BLaER1 (cell line): Measurements from ENCODE around the gene UFC1.

Experiments used
- H3K27ac ChIP-seq: shearing (Covaris generic); formaldehyde crosslinking; 2 replicates; pipeline ENCODE4 v1.8.1; 2022
- H3K27me3 ChIP-seq: shearing (Covaris generic); formaldehyde crosslinking; 2 replicates; pipeline ENCODE4 v1.8.1; 2022
- H3K36me3 ChIP-seq: shearing (Covaris generic); formaldehyde crosslinking; 2 replicates; pipeline ENCODE4 v1.8.1; 2022
- H3K4me1 ChIP-seq: shearing (Covaris generic); formaldehyde crosslinking; 2 replicates; pipeline ENCODE4 v1.8.1; 2022
- H3K4me2 ChIP-seq: shearing (Covaris generic); formaldehyde crosslinking; 2 replicates; pipeline ENCODE4 v1.8.1; 2022
- H3K4me3 ChIP-seq: shearing (Covaris generic); formaldehyde crosslinking; 2 replicates; pipeline ENCODE4 v1.8.1; 2022
- H3K9ac ChIP-seq: shearing (Covaris generic); formaldehyde crosslinking; 2 replicates; pipeline ENCODE4 v1.8.1; 2022
- H3K9me3 ChIP-seq: shearing (Covaris generic); formaldehyde crosslinking; 2 replicates; pipeline ENCODE4 v1.8.1; 2022
- H4K20me1 ChIP-seq: shearing (Covaris generic); formaldehyde crosslinking; 2 replicates; pipeline ENCODE4 v1.8.1; 2022
- Cebpa-rat ChIP-seq: shearing (Covaris generic); IDR thresholded peaks from 2 replicates; pipeline ENCODE4 v1.8.1; 2022

Gene UFC1

GRCh38 chr1:161187311-161187710 lies 33.5 kb downstream of the UFC1 start:
- no peak for TF ChIP-seq Cebpa-rat
- Histone ChIP-seq H3K4me1 (peaks cover 68% of the 10 kb centered on the region), H3K9ac (no peak overlapping the region), H4K20me1 (no peaks in the 10 kb centered on the region), H3K36me3 (no peaks in the 10 kb centered on the region), H3K9me3 (no peaks in the 10 kb centered on the region), H3K4me3 (no peak overlapping the region), H3K27ac (peak overlapping the region; percentile 92), H3K4me2 (peak overlapping the region; percentile 83), H3K27me3 (no peaks in the 10 kb centered on the region)

GRCh38 chr1:161188381-161188780 lies 34.6 kb downstream of the UFC1 start:
- H3K4me3 ChIP-seq = no peak overlapping the region
- no peaks in the 10 kb centered on the region for H3K9me3 ChIP-seq
- H3K9ac ChIP-seq = no peak overlapping the region
- no peak overlapping the region for H3K27ac ChIP-seq
- H4K20me1 ChIP-seq = no peaks in the 10 kb centered on the region
- TF ChIP-seq Cebpa-rat = no peak
- H3K27me3 ChIP-seq = no peaks in the 10 kb centered on the region
- no peak overlapping the region for H3K4me2 ChIP-seq
- peaks cover 68% of the 10 kb centered on the region for H3K4me1 ChIP-seq
- H3K36me3 ChIP-seq = no peaks in the 10 kb centered on the region

GRCh38 chr1:161189036-161189435 lies 35.3 kb downstream of the UFC1 start:
- no peaks in the 10 kb centered on the region for H3K36me3 ChIP-seq
- H3K27ac ChIP-seq = no peak overlapping the region
- H3K4me3 ChIP-seq = no peak overlapping the region
- no peak overlapping the region for H3K9ac ChIP-seq
- no peak for TF ChIP-seq Cebpa-rat
- H3K4me1 ChIP-seq = peaks cover 68% of the 10 kb centered on the region
- no peak overlapping the region for H3K4me2 ChIP-seq
- no peaks in the 10 kb centered on the region for H3K27me3 ChIP-seq
- no peaks in the 10 kb centered on the region for H3K9me3 ChIP-seq
- H4K20me1 ChIP-seq = no peaks in the 10 kb centered on the region

- Histone ChIP-seq H3K4me1 (peaks cover 72% of the 10 kb centered on the region), H4K20me1 (no peaks in the 10 kb centered on the region), H3K9ac (peak overlapping the region; percentile 48; the same call in 1 of the 2 replicates), H3K9me3 (no peaks in the 10 kb centered on the region), H3K27ac (peak overlapping the region; percentile 40; the same call in 1 of the 2 replicates), H3K27me3 (no peaks in the 10 kb centered on the region), H3K4me3 (no peak overlapping the region), H3K36me3 (no peaks in the 10 kb centered on the region), H3K4me2 (no peak overlapping the region)
- TF ChIP-seq Cebpa-rat = no peak
Measured at GRCh38 chr1:161190962-161191521, 37.3 kb downstream of the UFC1 start.

GRCh38 chr1:161191971-161192370 lies 38.2 kb downstream of the UFC1 start:
- Histone ChIP-seq H3K4me1 (peaks cover 71% of the 10 kb centered on the region), H3K27me3 (no peaks in the 10 kb centered on the region), H3K36me3 (no peaks in the 10 kb centered on the region), H3K27ac (0 out of 2 replicates have a peak overlapping the region, but pooled peaks have one; percentile 40), H3K9me3 (no peaks in the 10 kb centered on the region), H3K4me2 (no peak overlapping the region), H3K4me3 (no peak overlapping the region), H3K9ac (0 out of 2 replicates have a peak overlapping the region, but pooled peaks have one; percentile 48), H4K20me1 (no peaks in the 10 kb centered on the region)
- TF ChIP-seq Cebpa-rat = no peak

GRCh38 chr1:161192476-161193465 lies 39.0 kb downstream of the UFC1 start:
- Histone ChIP-seq H3K27ac (peak overlapping the region; percentile 57), H3K9ac (0 out of 2 replicates have a peak overlapping the region, but pooled peaks have one; percentile 46)

GRCh38 chr1:161193561-161194235 lies 39.9 kb downstream of the UFC1 start:
- no peaks in the 10 kb centered on the region for H4K20me1 ChIP-seq
- H3K4me3 ChIP-seq = no peak overlapping the region
- H3K9ac ChIP-seq = 0 out of 2 replicates have a peak overlapping the region, but pooled peaks have one; percentile 46
- peaks cover 79% of the 10 kb centered on the region for H3K4me1 ChIP-seq
- H3K4me2 ChIP-seq = peak overlapping the region; percentile 65
- TF ChIP-seq Cebpa-rat = no peak
- H3K36me3 ChIP-seq = no peaks in the 10 kb centered on the region
- no peaks in the 10 kb centered on the region for H3K9me3 ChIP-seq
- H3K27ac ChIP-seq = peak overlapping the region; percentile 57
- no peaks in the 10 kb centered on the region for H3K27me3 ChIP-seq

More at GRCh38 chr1:161192476-161193465, 39.0 kb downstream of the UFC1 start:
- no peak for TF ChIP-seq Cebpa-rat
- peaks cover 71% of the 10 kb centered on the region for H3K4me1 ChIP-seq
- H3K9me3 ChIP-seq = no peaks in the 10 kb centered on the region
- H3K4me2 ChIP-seq = peak overlapping the region; percentile 65
- H3K36me3 ChIP-seq = no peaks in the 10 kb centered on the region
- H4K20me1 ChIP-seq = no peaks in the 10 kb centered on the region
- H3K27me3 ChIP-seq = no peaks in the 10 kb centered on the region
- H3K4me3 ChIP-seq = no peak overlapping the region

GRCh38 chr1:161195171-161195570 lies 41.4 kb downstream of the UFC1 start:
- no peak for TF ChIP-seq Cebpa-rat

GRCh38 chr1:161196111-161196510 lies 42.3 kb downstream of the UFC1 start:
- Histone ChIP-seq H4K20me1 (no peaks in the 10 kb centered on the region), H3K9ac (no peak overlapping the region), H3K4me3 (no peak overlapping the region), H3K36me3 (no peaks in the 10 kb centered on the region), H3K4me2 (peak overlapping the region; percentile 61; the same call in 1 of the 2 replicates), H3K27ac (0 out of 2 replicates have a peak overlapping the region, but pooled peaks have one; percentile 63), H3K27me3 (no peaks in the 10 kb centered on the region), H3K9me3 (no peaks in the 10 kb centered on the region), H3K4me1 (peaks cover 97% of the 10 kb centered on the region)
- TF ChIP-seq Cebpa-rat = no peak

More at GRCh38 chr1:161195171-161195570, 41.4 kb downstream of the UFC1 start:
- Histone ChIP-seq H3K36me3 (no peaks in the 10 kb centered on the region), H3K4me1 (peaks cover 94% of the 10 kb centered on the region), H3K9me3 (no peaks in the 10 kb centered on the region), H4K20me1 (no peaks in the 10 kb centered on the region), H3K4me2 (peak overlapping the region; percentile 39), H3K4me3 (no peak overlapping the region), H3K9ac (no peak overlapping the region), H3K27ac (0 out of 2 replicates have a peak overlapping the region, but pooled peaks have one; percentile 5), H3K27me3 (no peaks in the 10 kb centered on the region)
